H9 (cell line): ENCODE data around the gene RGS3. TPM values are rescaled to one million over a fixed set of nuclear protein-coding genes. Genes with fewer than 3 reads are reported as not detected.
A peak's percentile ranks its signal among the peaks of the same experiment; 100 is the strongest.

Source experiments
- DNase-seq: peaks from one replicate; pipeline ENCODE4 v3.0.0-alpha.2; 2017
- H2AFZ ChIP-seq: one replicate; pipeline ENCODE4 v1.6.1; 2013; ENCODE audit warnings: mild to moderate bottlenecking, low read length, control low read depth, moderate library complexity
- H2AK5ac ChIP-seq: 2 replicates; pipeline ENCODE4 v1.6.1; 2013; ENCODE audit warnings: low read length, control low read depth, mixed read lengths; ENCODE audit not compliant: insufficient read length
- H2BK120ac ChIP-seq: one replicate; pipeline ENCODE4 v1.6.1; 2013; ENCODE audit warnings: low read depth, mild to moderate bottlenecking, low read length, control low read depth, inconsistent platforms; ENCODE audit not compliant: poor library complexity, severe bottlenecking
- H2BK12ac ChIP-seq: 2 replicates; pipeline ENCODE4 v1.6.1; 2013; ENCODE audit warnings: low read length, control low read depth, mixed read lengths, low read depth; ENCODE audit not compliant: insufficient read length
- H2BK15ac ChIP-seq: 2 replicates; pipeline ENCODE4 v1.6.1; 2013; ENCODE audit warnings: low read depth, low read length, control low read depth
- H2BK20ac ChIP-seq: one replicate; pipeline ENCODE4 v1.6.1; 2013; ENCODE audit warnings: low read depth, mild to moderate bottlenecking, low read length, control low read depth, inconsistent platforms; ENCODE audit not compliant: poor library complexity, severe bottlenecking
- H2BK5ac ChIP-seq: 2 replicates; pipeline ENCODE4 v1.6.1; 2013; ENCODE audit warnings: low read length, control low read depth, mixed read lengths; ENCODE audit not compliant: insufficient read length
- H3K14ac ChIP-seq: 2 replicates; pipeline ENCODE4 v1.6.1; 2013; ENCODE audit warnings: low read length, control low read depth; ENCODE audit not compliant: insufficient read depth
- H3K18ac ChIP-seq: 2 replicates; pipeline ENCODE4 v1.6.1; 2013; ENCODE audit warnings: low read depth, mild to moderate bottlenecking, mixed read lengths, low read length, control low read depth; ENCODE audit not compliant: insufficient read length
- H3K23ac ChIP-seq: 2 replicates; pipeline ENCODE4 v1.6.1; 2013; ENCODE audit warnings: low read length, control low read depth, mixed read lengths, low read depth; ENCODE audit not compliant: insufficient read length
- H3K23me2 ChIP-seq: 2 replicates; pipeline ENCODE4 v1.6.1; 2013; ENCODE audit warnings: low read depth, mild to moderate bottlenecking, mixed read lengths, low read length, control low read depth; ENCODE audit not compliant: insufficient read length, poor library complexity, severe bottlenecking
- H3K27ac ChIP-seq: 2 replicates; pipeline ENCODE4 v1.5.1; 2013; ENCODE audit warnings: low read length, control low read depth, mixed read lengths, low read depth; ENCODE audit not compliant: insufficient read length
- H3K27me3 ChIP-seq: 2 replicates; pipeline ENCODE4 v1.6.1; 2013; ENCODE audit warnings: low read length, control low read depth, inconsistent platforms; ENCODE audit not compliant: insufficient read depth
- H3K4ac ChIP-seq: 2 replicates; pipeline ENCODE4 v1.6.1; 2013; ENCODE audit warnings: low read depth, mild to moderate bottlenecking, control low read depth, inconsistent platforms, low read length, moderate library complexity
- H3K4me1 ChIP-seq: 2 replicates; pipeline ENCODE4 v1.6.1; 2013; ENCODE audit warnings: low read length, control low read depth, inconsistent platforms; ENCODE audit not compliant: insufficient read depth
- H3K4me2 ChIP-seq: 2 replicates; pipeline ENCODE4 v1.6.1; 2013; ENCODE audit warnings: low read length, control low read depth, mixed read lengths; ENCODE audit not compliant: insufficient read length, insufficient read depth
- H3K56ac ChIP-seq: 2 replicates; pipeline ENCODE4 v1.6.1; 2013; ENCODE audit warnings: low read depth, mild to moderate bottlenecking, mixed read lengths, low read length, control low read depth; ENCODE audit not compliant: insufficient read length
- H3K79me1 ChIP-seq: 2 replicates; pipeline ENCODE4 v1.6.1; 2013; ENCODE audit warnings: low read depth, mild to moderate bottlenecking, moderate library complexity, low read length, control low read depth, inconsistent platforms; ENCODE audit not compliant: insufficient read depth, poor library complexity, severe bottlenecking
- H3K79me2 ChIP-seq: 2 replicates; pipeline ENCODE4 v1.6.1; 2013; ENCODE audit warnings: low read length, control low read depth, inconsistent platforms; ENCODE audit not compliant: insufficient read depth
- H3K9ac ChIP-seq: 2 replicates; pipeline ENCODE4 v1.6.1; 2013; ENCODE audit warnings: low read length, control low read depth, mixed read lengths; ENCODE audit not compliant: insufficient read length; ENCODE audit errors: extremely low read depth
- H3K9me3 ChIP-seq: one replicate; pipeline ENCODE4 v1.6.1; 2013; ENCODE audit warnings: low read depth, low read length, inconsistent platforms; ENCODE audit not compliant: control insufficient read depth
- H3T11ph ChIP-seq: one replicate; pipeline ENCODE4 v1.6.1; 2013; ENCODE audit warnings: mild to moderate bottlenecking, low read length, control low read depth, inconsistent platforms
- H4K20me1 ChIP-seq: one replicate; pipeline ENCODE4 v1.6.1; 2013; ENCODE audit not compliant: control insufficient read depth, insufficient read length, insufficient read depth
- H4K5ac ChIP-seq: 2 replicates; pipeline ENCODE4 v1.6.1; 2013; ENCODE audit warnings: low read depth, mild to moderate bottlenecking, mixed read lengths, low read length, control low read depth; ENCODE audit not compliant: insufficient read length
- H4K8ac ChIP-seq: replicated peaks from 2 replicates; pipeline ENCODE4 v1.6.1; 2013; ENCODE audit warnings: low read length, control low read depth, mixed read lengths, low read depth; ENCODE audit not compliant: insufficient read length
- H4K91ac ChIP-seq: 2 replicates; pipeline ENCODE4 v1.6.1; 2013; ENCODE audit warnings: low read depth, mild to moderate bottlenecking, moderate library complexity, mixed read lengths, low read length, control low read depth; ENCODE audit not compliant: insufficient read length
- H3K27ac Mint-ChIP-seq, 3 experiments: 2 replicates in 2 of 3; 3 replicates in 1 of 3; pipeline ENCODE4 v1.8.0; 2020 to 2021; ENCODE audit warnings: mixed read lengths in 3 of 3, mild to moderate bottlenecking in 1 of 3, moderate library complexity in 1 of 3
- H3K27me3 Mint-ChIP-seq: 2 replicates; pipeline ENCODE4 v1.8.0; 2021; ENCODE audit warnings: low read depth, mild to moderate bottlenecking, moderate library complexity, mixed read lengths
- H3K36me3 Mint-ChIP-seq, 3 experiments: 2 replicates in 2 of 3; 3 replicates in 1 of 3; pipeline ENCODE4 v1.8.0; 2020 to 2021; ENCODE audit warnings: low read depth in 3 of 3, mixed read lengths in 3 of 3; ENCODE audit not compliant: insufficient read depth in 1 of 3
- H3K4me1 Mint-ChIP-seq, 2 experiments: 2 replicates each; pipeline ENCODE4 v1.8.0; 2020; ENCODE audit warnings: mixed read lengths in 2 of 2
- H3K4me3 Mint-ChIP-seq, 2 experiments: 2 replicates in 1 of 2; 3 replicates in 1 of 2; pipeline ENCODE4 v1.8.0; 2020 to 2021; ENCODE audit warnings: mild to moderate bottlenecking in 2 of 2, mixed read lengths in 2 of 2, moderate library complexity in 1 of 2
- H3K9me3 Mint-ChIP-seq, 2 experiments: 2 replicates in 1 of 2; 3 replicates in 1 of 2; pipeline ENCODE4 v1.8.0; 2020; ENCODE audit warnings: mild to moderate bottlenecking in 2 of 2, mixed read lengths in 2 of 2, moderate library complexity in 1 of 2
- WGBS: extraction: QIAGEN DNeasy Blood & Tissue Kit; methylation state at CpG from one replicate; pipeline ENCODE4 v1.1.7; 2013; ENCODE audit warnings: missing lambda C conversion rate, low lambda C conversion rate, mixed read lengths; ENCODE audit not compliant: insufficient read length; ENCODE audit errors: extremely low coverage; 5-methylcytosine and 5-hydroxymethylcytosine counted together
- total RNA-seq: library from RNA; stranded (reverse); gene quantifications from 2 replicates; pipeline ENCODE4 v1.2.1, GENCODE V29; 2021
- TF ChIP-seq, protein P1 (sequence below): fragments of 200-600 bp; sonication (generic); conservative IDR thresholded peaks from 3 replicates; pipeline ENCODE4 v1.8.0; 2021; ENCODE audit warnings: antibody characterized with exemption, mild to moderate bottlenecking

Gene RGS3
- total RNA-seq, 1 experiment from 2014 or later, result 13.9 TPM

DNA sequence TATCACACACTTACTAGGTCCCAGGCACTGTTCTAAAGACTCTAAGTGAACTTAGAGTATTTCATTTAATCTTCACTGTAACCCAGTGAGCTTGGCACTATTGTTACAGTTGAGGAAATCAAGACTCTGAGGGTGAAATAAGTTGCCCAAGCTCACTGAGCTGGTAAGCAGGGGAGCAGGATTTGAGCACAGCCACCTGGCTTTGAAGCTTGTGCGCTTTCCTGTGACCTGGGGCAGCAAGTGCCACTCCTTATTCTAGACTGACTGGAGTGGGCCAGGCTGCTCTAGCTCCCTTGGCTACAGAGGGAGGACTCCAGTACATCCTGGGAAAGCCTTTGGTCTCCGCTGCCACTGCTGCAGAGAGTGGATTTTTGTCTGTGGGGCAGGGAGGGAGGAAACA, 50.0 kb downstream of the RGS3 start:
- no peak overlapping the region for H3K4me2 ChIP-seq
- H3K18ac ChIP-seq, result no peak overlapping the region
- H3K56ac ChIP-seq, result no peak overlapping the region
- no peak overlapping the region for H3K27ac ChIP-seq
- no peaks in the 10 kb centered on the region for H3K79me2 ChIP-seq
- Mint-ChIP-seq H3K4me3 (no peak overlapping the region), H3K9me3 (no peaks in the 10 kb centered on the region), H3K27me3 (no peaks in the 10 kb centered on the region), H3K36me3 (peaks cover 0 to 18% (median 5%) of the 10 kb centered on the region in 3 experiments; a peak in 5 of 7 replicates), H3K27ac (peak overlapping the region in 1 of 3 experiments; percentile 52; a peak in 3 of 7 replicates), H3K4me1 (peaks cover 0 to 7% of the 10 kb centered on the region in 2 experiments; a peak in 1 of 4 replicates)
- H3T11ph ChIP-seq, result no peak overlapping the region
- H4K8ac ChIP-seq, result no peak overlapping the region
- H2BK12ac ChIP-seq, result no peak overlapping the region
- no peak overlapping the region for H2BK20ac ChIP-seq
- H3K9me3 ChIP-seq, result no peaks in the 10 kb centered on the region
- no peak overlapping the region for H2AFZ ChIP-seq
- DNase-seq, result no peak
- no peak overlapping the region for H3K23ac ChIP-seq
- TF ChIP-seq, protein P1, sequence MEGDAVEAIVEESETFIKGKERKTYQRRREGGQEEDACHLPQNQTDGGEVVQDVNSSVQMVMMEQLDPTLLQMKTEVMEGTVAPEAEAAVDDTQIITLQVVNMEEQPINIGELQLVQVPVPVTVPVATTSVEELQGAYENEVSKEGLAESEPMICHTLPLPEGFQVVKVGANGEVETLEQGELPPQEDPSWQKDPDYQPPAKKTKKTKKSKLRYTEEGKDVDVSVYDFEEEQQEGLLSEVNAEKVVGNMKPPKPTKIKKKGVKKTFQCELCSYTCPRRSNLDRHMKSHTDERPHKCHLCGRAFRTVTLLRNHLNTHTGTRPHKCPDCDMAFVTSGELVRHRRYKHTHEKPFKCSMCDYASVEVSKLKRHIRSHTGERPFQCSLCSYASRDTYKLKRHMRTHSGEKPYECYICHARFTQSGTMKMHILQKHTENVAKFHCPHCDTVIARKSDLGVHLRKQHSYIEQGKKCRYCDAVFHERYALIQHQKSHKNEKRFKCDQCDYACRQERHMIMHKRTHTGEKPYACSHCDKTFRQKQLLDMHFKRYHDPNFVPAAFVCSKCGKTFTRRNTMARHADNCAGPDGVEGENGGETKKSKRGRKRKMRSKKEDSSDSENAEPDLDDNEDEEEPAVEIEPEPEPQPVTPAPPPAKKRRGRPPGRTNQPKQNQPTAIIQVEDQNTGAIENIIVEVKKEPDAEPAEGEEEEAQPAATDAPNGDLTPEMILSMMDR, result no peak
- H2BK15ac ChIP-seq, result no peak overlapping the region
- H2BK120ac ChIP-seq, result no peak overlapping the region
- no peak overlapping the region for H3K4ac ChIP-seq
- H3K27me3 ChIP-seq, result no peaks in the 10 kb centered on the region
- H2BK5ac ChIP-seq, result no peak overlapping the region
- H3K14ac ChIP-seq, result no peak overlapping the region
- H3K23me2 ChIP-seq, result no peaks in the 10 kb centered on the region
- no peaks in the 10 kb centered on the region for H3K79me1 ChIP-seq
- no peak overlapping the region for H4K5ac ChIP-seq
- no peaks in the 10 kb centered on the region for H3K4me1 ChIP-seq
- H2AK5ac ChIP-seq, result no peak overlapping the region
- no peaks in the 10 kb centered on the region for H4K20me1 ChIP-seq
- H3K9ac ChIP-seq, result no peak overlapping the region
- no peak overlapping the region for H4K91ac ChIP-seq
- WGBS, result no CpG with 5 or more reads among the region's 2 CpGs
